ENCODE data around the gene PDE8B. TPM values are rescaled to one million over a fixed set of nuclear protein-coding genes. Genes with fewer than 3 reads are reported as not detected.

Gene PDE8B
- total RNA-seq, 1 donor from 2014 or later: 5.9 TPM

DNA sequence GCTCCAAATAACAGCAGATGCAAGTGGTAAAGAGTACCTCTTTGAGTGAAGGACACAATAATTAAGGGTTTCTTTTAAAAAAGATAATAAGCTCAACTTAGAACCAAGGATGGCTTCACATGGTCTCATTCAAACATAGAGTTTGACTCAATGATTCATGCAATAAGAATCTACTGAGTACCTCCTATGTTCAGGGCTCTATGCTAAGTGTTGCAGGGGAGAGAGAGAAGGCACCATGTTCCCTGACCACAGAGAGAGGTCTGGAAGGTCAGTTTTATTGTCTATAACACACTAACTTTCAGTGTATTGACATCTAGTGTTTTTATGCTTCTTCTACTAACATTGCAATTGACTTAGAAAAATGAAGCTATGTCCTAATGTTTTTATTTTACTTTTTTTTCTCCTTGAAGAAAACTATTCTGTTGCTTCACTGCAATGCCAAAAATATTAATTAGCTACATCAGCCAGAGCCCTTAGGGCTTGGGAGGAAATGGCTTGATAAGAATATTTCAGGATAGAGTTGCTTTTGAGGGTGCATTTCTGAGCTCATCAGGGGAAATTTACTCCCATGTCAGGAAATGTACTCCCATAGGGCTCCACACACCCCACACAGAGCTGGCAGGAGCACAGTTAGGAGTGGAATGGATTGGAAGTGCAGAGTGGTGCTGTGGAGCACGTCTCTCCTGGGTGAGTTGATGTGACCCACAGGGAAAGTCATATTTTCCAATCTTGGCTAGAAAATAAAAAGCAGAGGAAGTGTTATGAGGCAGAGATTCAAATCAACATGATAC is 106.6 kb downstream of the PDE8B start:
- Histone ChIP-seq H3K4me1 (no peaks in the 10 kb centered on the region), H3K27ac (replicated peaks) (no peak overlapping the region), H3K27me3 (ENCODE audit: low read depth) (no peaks in the 10 kb centered on the region), H3K36me3 (no peaks in the 10 kb centered on the region), H3K9me3 (replicated peaks) (no peaks in the 10 kb centered on the region), H3K4me3 (no peak overlapping the region)
- TF ChIP-seq, protein P1, sequence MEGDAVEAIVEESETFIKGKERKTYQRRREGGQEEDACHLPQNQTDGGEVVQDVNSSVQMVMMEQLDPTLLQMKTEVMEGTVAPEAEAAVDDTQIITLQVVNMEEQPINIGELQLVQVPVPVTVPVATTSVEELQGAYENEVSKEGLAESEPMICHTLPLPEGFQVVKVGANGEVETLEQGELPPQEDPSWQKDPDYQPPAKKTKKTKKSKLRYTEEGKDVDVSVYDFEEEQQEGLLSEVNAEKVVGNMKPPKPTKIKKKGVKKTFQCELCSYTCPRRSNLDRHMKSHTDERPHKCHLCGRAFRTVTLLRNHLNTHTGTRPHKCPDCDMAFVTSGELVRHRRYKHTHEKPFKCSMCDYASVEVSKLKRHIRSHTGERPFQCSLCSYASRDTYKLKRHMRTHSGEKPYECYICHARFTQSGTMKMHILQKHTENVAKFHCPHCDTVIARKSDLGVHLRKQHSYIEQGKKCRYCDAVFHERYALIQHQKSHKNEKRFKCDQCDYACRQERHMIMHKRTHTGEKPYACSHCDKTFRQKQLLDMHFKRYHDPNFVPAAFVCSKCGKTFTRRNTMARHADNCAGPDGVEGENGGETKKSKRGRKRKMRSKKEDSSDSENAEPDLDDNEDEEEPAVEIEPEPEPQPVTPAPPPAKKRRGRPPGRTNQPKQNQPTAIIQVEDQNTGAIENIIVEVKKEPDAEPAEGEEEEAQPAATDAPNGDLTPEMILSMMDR (IDR thresholded peaks at IDR 0.05; ENCODE audit: borderline replicate concordance): no peak
- intact Hi-C loops (cut with micrococcal nuclease): no loop called here
- no peak for DNase-seq

DNA sequence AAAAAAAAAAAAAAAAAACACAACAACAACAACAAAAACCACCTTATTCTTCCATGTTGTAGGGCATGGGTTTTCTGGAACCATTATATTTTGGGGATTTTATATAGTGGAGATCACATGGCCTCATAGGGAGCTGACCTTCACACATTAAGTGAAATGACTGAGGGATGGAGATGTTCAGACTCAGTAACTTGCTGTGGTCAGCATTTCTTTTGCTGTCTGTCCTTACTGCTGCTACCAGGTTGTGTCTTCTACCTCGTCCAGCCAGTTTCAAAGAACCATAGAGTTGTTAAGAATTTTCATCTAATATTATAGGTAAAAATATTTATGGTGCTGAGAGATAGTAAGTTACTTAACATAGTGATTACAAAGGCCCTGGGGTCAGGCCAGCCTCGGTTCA is 107.6 kb downstream of the PDE8B start:
- Histone ChIP-seq H3K36me3 (no peaks in the 10 kb centered on the region), H3K4me3 (no peak overlapping the region), H3K27me3 (ENCODE audit: low read depth) (no peaks in the 10 kb centered on the region), H3K4me1 (no peaks in the 10 kb centered on the region), H3K9me3 (replicated peaks) (no peaks in the 10 kb centered on the region), H3K27ac (replicated peaks) (no peak overlapping the region)
- no peak for DNase-seq
- intact Hi-C loops (cut with micrococcal nuclease): no loop called here
- TF ChIP-seq, protein P1 (IDR thresholded peaks at IDR 0.05; ENCODE audit: borderline replicate concordance): no peak

DNA sequence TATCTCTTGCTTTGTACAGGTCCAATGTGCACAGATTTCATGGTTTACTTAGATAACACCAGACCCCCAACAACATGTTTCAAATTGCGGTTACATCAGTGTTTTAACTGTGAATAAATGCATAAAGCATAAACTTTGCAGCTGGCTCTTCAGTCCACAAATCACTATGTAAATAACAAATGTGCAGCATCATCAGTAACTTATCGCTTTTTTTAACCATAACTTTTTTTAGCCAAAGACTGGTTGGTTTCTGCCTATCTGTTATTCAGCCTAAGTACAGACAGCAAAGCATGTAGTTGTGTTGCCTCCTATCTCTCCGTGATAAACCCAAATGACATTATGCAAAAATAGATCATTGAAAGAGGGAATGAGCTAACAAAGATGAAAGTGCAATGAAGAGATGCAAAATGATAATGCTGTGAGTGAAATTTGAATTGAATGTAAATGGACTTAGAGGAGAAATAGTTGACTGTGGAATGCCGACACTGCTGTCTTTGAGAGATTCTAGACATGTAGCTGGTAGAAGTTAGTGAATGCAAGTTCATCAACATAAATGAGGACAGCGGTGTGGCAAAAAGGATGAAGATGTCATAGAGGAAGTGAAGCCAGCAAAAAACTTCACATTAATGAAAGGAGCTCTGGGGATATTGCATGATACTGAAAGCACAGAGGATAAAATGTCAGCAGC is 108.8 kb downstream of the PDE8B start:
- intact Hi-C loops (cut with micrococcal nuclease): no loop called here
- no peaks in the 10 kb centered on the region for H3K4me1 ChIP-seq
- TF ChIP-seq, protein P1 (IDR thresholded peaks at IDR 0.05; ENCODE audit: borderline replicate concordance): no peak

DNA sequence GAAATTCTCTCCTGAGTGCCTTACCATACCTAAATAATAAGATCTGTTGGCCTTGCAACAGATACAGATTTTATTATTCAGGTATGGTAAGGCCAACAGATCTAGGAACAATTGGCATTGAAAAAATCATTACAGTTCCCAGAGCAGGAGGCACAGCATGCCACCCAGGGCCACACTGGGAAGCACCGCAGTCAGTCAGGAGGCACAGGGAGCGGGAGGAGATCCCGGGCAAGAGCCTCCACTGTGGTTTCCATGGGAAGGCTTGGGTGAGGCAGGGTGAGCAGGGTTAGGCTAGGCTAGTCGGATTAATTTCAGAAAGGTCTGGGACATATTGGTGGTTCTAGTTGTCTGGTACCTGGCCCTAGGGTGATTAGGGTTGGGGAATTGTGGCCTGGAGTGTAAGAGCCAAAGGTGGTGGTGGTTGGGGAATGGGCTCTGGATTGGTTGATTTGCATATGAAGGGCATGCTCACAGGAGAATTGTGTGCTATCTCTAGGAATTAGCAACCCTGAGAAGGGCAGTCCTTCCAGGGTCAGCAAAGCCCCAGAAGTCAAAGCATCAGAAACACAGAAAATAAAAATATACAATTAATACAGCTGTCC is 111.4 kb downstream of the PDE8B start:
- no peak overlapping the region for H3K4me3 ChIP-seq
- no peaks in the 10 kb centered on the region for H3K9me3 ChIP-seq (replicated peaks)
- intact Hi-C loops (cut with micrococcal nuclease): no loop called here
- H3K4me1 ChIP-seq: no peaks in the 10 kb centered on the region
- no peak for DNase-seq
- H3K27me3 ChIP-seq (ENCODE audit: low read depth): no peaks in the 10 kb centered on the region
- TF ChIP-seq, protein P1 (IDR thresholded peaks at IDR 0.05; ENCODE audit: borderline replicate concordance): no peak
- no peak overlapping the region for H3K27ac ChIP-seq (replicated peaks)
- H3K36me3 ChIP-seq: no peaks in the 10 kb centered on the region

More for the DNA sequence above, 108.8 kb downstream of the PDE8B start:
- Histone ChIP-seq H3K36me3 (no peaks in the 10 kb centered on the region), H3K27ac (replicated peaks) (no peak overlapping the region), H3K27me3 (ENCODE audit: low read depth) (no peaks in the 10 kb centered on the region), H3K4me3 (no peak overlapping the region), H3K9me3 (replicated peaks) (no peaks in the 10 kb centered on the region)
- DNase-seq: no peak

DNA sequence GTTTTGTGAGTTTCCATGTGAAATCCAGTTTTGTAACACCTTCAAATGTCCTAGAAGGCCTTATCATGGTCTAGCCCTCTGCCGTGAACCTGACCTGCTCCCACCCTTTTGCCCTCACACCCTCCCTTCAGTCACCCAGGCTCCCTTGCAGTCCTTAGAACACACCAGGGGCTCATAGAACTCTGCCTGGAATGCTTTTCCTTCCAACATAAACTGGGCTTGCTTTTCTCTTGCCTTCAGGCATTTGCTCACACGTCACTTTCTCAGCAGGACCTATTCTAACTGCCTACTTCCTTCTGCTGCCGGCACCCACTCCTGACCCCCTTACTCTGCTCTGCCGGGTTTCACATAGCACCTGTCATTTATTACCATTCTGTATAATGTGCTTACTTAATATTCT is 111.9 kb downstream of the PDE8B start:
- Histone ChIP-seq H3K9me3 (replicated peaks) (no peaks in the 10 kb centered on the region), H3K27me3 (ENCODE audit: low read depth) (no peaks in the 10 kb centered on the region), H3K4me1 (no peaks in the 10 kb centered on the region), H3K36me3 (no peaks in the 10 kb centered on the region), H3K27ac (replicated peaks) (no peak overlapping the region), H3K4me3 (no peak overlapping the region)
- intact Hi-C loops (cut with micrococcal nuclease): no loop called here
- DNase-seq: no peak
- TF ChIP-seq, protein P1 (IDR thresholded peaks at IDR 0.05; ENCODE audit: borderline replicate concordance): no peak
